Jurkat, Clone E6-1 (cell line): ENCODE data around the gene NANOGP8.
"Not testable (repeated sequence)": the region's sequence is repeated elsewhere in the genome, so short reads cannot be mapped to it uniquely, and the experiment has no call there.

Experiments
- DNase-seq: peaks from one replicate; pipeline ENCODE4 v3.0.0-alpha.2; 2011; ENCODE audit warnings: low read depth, low spot score
- H3K4me3 ChIP-seq: 2 replicates; pipeline ENCODE4 v1.5.1; 2011; ENCODE audit warnings: mild to moderate bottlenecking, low read length, control low read depth, moderate library complexity

The NANOGP8 gene

GRCh38 chr15:35101335-35101734, 16.2 kb upstream of the NANOGP8 start:
- no peak for DNase-seq
- no peak overlapping the region for H3K4me3 ChIP-seq

GRCh38 chr15:35098737-35099136, 13.6 kb upstream of the NANOGP8 start:
- no peak for DNase-seq
- no peak overlapping the region for H3K4me3 ChIP-seq

- H3K4me3 ChIP-seq = no peak overlapping the region
- no peak for DNase-seq
These were observed 10.8 kb upstream of the NANOGP8 start for GRCh38 chr15:35095941-35096340.

GRCh38 chr15:35092846-35093245, 7.8 kb upstream of the NANOGP8 start:
- H3K4me3 ChIP-seq = no peak overlapping the region
- DNase-seq = no peak

- no peak for DNase-seq
- no peak overlapping the region for H3K4me3 ChIP-seq
These were observed 7.2 kb upstream of the NANOGP8 start for GRCh38 chr15:35092311-35092710.

- DNase-seq = no peak
- H3K4me3 ChIP-seq = no peak overlapping the region
These were observed 5.2 kb upstream of the NANOGP8 start for GRCh38 chr15:35090104-35090807.

- DNase-seq = no peak
These were observed 4.5 kb upstream of the NANOGP8 start for GRCh38 chr15:35089551-35089950.

DNA sequence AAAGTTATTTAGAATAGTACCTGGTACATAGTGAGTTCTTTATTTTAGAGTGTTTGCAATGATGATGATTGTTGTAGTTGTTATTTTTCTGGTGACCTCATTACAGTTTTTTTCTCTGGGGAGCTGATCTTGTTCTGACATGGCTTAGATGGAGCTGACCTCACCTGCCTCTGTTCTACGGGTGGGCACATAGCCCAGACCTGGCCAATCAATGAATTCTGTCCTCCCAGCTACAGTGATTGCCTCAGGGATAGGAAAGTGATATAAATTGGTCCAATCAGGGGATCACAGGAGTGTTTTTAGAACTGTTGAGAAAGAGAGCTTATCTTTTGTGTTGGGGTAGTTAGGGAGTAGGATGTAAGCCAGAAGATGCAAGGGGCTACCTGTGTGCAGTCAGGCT, 3.2 kb upstream of the NANOGP8 start:
- no peak overlapping the region for H3K4me3 ChIP-seq
- no peak for DNase-seq

More at GRCh38 chr15:35089551-35089950, 4.5 kb upstream of the NANOGP8 start:
- H3K4me3 ChIP-seq = no peak overlapping the region

- H3K4me3 ChIP-seq = no peak overlapping the region
- no peak for DNase-seq
These were observed 2.7 kb upstream of the NANOGP8 start for GRCh38 chr15:35087759-35088158.

- not testable (repeated sequence) for H3K4me3 ChIP-seq, DNase-seq
These were observed 2.4 kb downstream of the NANOGP8 start for GRCh38 chr15:35082371-35083348.

- not testable (repeated sequence) for H3K4me3 ChIP-seq
These were observed 3.3 kb downstream of the NANOGP8 start for GRCh38 chr15:35081626-35082365.

DNA sequence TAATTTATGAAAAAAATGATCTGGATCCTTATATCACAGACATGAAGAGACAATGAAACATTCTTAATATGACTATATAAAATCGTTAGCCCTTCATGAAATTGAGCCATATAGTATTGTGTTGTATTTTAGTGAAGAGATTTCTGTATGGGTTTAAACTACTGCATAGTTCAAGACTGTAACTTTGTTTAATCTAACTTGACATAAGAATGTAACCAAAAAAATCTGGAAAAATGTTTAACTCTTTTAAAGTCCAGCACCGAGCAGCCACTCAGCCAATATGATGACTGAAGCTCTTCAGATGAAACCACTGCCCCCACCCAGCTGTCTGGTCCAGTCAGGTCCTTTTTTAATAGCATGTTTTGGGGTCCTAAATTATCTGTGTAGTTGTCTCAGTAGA, 4.9 kb downstream of the NANOGP8 start:
- H3K4me3 ChIP-seq = no peak overlapping the region
- no peak for DNase-seq

More at GRCh38 chr15:35081626-35082365, 3.3 kb downstream of the NANOGP8 start:
- not testable (repeated sequence) for DNase-seq

DNA sequence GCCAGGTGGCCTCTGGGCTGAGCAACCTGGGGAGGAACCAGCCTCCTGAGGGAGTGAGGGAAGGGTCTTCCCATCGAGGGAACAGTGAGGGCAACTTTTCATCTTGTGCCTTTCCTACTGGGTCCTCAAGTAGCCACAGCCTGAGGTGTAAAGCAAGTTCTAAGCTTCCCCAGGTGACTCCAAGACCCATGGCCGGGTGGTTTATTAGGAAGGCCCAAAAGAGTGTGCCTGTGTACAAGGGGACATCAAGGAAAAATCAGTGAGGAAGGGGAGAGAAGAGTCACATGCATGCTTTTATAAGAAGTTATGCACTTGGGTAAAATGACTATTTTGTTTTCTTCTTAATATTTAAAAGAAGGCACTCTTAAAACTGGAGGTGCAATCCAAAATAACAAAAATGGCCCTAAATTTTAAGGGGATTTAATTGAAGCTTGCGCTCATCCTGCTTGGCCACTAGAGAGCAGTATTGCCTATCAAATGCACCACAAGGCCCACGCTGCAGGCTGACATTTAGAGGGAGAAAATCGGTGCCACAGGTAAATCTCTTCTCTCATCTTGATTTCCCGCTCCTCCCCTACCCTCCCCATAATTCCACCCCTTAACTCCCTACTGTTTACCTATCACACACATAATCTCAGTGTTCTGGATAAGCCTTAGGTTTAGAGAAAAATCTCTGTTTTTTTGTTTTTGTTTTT, 6.7 kb downstream of the NANOGP8 start:
- DNase-seq = peak; percentile 57

DNA sequence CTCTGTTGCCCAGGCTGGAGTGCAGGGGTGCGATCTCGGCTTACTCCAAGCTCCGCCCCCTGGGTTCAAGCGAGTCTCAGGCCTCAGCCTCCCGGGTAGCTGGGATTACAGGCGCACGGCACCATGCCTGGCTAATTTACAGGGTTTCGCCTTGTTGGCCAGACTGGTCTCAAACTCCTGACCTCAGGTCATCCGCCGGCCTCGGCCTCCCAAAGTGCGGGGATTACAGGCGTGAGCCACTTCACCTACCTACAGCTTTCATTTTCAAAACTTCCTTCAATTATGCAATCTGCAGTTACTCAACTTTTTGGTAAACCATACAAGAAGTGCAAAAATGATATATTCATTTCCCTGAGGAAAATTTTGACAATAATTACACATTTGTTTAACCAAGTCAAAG, 14.0 kb downstream of the NANOGP8 start:
- no peak for DNase-seq
- no peak overlapping the region for H3K4me3 ChIP-seq

More for the DNA sequence above, 6.7 kb downstream of the NANOGP8 start:
- H3K4me3 ChIP-seq = no peak overlapping the region

GRCh38 chr15:35068846-35069475, 16.1 kb downstream of the NANOGP8 start:
- no peak for DNase-seq

GRCh38 chr15:35067496-35068347, 17.4 kb downstream of the NANOGP8 start:
- H3K4me3 ChIP-seq = no peak overlapping the region
- no peak for DNase-seq

More at GRCh38 chr15:35068846-35069475, 16.1 kb downstream of the NANOGP8 start:
- no peak overlapping the region for H3K4me3 ChIP-seq

DNA sequence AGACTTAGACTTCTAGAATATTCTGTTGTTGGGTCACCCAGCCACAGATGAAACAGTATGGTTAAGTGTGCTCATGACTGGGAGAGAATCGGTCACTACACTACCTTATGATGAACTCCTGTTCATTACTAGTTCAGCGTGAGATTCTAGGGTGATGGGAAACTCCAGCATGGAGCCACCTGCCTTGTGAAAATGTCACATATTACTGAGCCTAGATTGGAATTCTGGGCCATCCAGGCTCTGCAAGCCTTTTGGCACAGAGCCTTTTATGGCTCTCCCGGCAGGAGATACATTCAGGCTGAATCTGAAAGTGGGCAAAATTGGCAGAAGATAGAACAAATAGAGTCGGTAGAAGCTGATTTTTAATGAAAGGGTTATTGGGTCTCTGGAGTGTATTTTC, 19.0 kb downstream of the NANOGP8 start:
- no peak for DNase-seq
- H3K4me3 ChIP-seq = no peak overlapping the region
